ENCODE results near the gene FAM98B.

FAM98B gene

DNA sequence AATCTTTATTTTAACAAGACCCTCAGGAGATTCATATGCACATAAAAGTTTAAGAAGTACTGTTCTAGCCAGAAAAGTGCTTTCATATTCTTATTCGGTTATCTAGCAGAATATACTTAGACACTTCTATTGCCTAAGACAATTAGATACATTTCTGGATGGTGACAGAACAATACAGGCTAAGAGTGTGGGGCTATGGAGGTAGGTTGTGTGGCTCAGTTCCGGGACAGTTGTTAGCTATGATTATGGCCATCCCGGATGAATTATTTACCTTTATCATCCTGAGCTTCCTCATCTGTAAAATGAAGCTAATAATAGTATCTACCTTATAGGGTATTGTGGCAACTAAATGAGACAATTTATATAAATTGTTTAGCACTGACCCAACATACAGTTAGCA, 6.6 kb downstream of the FAM98B start:
- DNase-seq (ENCODE audit: low read depth in 2 of 2, low spot score in 1 of 2) = no peak

DNA sequence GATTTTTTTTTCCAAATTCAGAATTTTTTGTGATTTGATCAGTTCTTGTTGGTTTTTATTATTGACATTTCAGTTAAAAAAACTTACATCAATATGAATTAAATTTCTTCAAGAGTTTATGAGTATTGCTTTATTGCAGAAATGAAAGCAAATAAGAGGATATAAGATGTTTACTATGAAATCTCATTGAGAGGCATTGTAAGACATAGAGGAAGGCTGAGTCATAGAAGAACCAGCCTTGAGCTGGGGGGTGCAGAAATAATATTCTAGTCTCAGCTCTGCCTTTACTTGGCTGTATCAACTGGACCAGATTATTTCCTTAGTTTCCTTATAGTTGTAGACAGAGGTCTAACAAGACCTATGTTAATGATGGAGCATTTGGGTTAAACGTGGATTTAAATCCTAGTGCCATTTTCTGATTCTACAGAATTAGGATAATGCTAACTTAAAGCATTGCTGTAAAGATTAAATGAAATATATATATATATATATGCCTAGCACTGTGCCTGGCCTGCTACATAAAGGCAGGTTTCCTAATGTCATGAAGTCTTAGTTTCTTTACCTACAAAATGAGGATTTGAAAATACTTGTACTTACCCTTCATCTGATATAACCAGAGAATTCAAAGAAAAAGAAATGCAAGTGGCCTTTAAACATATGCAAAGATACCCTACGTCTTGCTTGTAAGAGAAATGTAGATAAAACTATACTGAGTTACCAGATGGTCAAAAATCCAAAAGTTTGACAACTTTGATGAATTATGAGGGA, 7.3 kb downstream of the FAM98B start:
- DNase-seq (ENCODE audit: low read depth in 2 of 2, low spot score in 1 of 2) = no peak

DNA sequence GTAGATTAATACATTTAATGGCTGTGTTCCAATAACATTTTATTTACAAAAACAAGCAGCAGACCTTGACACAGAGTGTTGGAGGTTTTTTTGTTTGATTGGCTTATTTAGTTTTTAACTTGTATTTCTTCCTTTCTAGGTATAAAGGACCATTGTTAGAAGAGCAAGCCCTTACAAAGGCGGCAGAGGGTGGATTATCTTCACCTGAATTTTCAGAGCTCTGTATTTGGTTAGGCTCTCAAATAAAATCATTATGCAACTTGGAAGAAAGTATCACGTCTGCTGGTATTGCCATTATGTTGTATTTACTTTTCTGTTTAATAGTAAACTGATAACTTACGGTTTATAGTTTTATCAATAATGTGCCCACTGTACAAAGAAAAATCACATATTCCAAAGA, 10.0 kb downstream of the FAM98B start:
- DNase-seq (ENCODE audit: low read depth in 2 of 2, low spot score in 1 of 2) = no peak

DNA sequence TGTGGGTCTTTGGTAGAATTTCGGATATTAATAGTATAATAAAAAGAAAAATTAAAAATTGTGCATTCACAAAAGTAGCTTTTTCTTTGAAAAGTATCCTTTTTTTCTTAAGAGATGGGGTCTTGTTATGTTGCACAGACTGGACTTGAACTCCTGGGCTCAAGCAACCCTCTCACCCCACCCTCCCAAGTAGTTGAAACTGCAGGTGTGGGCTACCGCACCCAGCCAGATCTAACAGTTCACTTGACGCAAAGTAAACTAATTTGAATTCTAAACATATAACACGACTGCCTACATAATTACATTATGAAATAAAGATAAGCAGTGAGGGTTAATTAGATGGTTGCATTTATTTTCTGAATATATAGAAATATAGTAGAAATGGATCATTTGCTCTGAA, 10.7 kb downstream of the FAM98B start:
- DNase-seq (ENCODE audit: low read depth in 2 of 2, low spot score in 1 of 2) = no peak

DNA sequence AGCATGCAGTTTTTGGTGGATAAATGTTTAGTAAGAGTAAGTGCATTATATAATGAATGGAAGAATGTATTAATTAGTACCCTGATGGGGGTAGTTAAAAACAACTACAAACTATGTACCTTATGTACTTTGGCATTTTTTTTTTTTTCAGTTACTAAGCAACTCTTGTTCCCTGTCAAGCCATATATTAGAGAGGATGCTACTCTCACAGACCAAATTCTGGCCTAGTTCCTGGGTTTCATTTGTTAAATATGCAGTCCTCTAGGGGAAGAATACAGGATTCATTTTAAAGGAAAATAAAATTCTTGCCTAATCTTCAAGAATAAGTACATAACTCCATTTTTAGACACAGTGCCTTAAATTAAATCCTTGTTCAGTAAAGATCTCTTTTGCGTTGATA, 16.9 kb downstream of the FAM98B start:
- DNase-seq (ENCODE audit: low read depth in 2 of 2, low spot score in 1 of 2) = no peak

DNA sequence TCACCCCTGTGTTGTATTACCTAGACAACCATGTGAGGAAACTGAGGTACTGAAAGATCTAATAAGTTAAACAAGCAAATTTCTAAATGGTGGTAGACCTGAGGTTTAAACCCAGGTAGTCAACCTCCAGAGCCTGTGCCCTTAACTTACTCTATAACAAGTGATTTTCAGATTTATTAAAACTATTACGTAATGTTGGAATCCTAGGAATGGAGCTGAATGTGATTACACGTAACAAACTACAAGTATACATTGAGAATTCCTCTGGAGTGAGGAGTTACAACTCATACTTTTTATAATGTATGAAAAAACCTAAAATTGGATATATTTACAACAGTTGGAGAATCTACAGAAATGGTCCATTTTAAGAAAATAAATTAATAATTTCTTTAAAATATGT, 18.0 kb downstream of the FAM98B start:
- no peak for DNase-seq (ENCODE audit: low read depth in 2 of 2, low spot score in 1 of 2)

DNA sequence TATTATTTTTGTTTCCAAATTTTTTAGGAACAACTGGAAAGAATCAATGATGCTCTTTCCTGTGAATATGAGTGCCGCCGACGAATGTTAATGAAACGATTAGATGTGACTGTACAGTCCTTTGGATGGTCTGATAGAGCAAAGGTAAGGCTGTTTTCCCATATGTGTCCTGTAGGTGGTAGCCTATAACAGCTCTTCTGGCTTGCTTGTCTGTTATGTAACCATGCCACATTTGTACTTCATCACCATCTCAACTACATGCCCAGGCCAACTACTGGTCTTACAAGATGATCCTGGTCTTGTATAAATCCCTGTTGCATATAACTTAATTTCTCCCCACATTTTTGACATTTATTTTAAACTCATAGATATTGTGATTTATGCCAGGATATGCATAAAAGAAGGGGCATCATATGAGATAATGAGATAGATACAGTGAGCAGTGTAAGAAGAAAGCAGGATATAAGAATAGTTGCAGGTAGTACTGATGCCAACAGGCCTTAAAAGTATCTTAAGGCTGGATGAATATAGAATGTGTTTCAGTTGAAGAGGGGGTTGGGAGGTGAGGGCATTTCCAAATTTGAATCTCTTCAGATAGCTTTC, 20.3 kb downstream of the FAM98B start:
- DNase-seq (ENCODE audit: low read depth in 2 of 2, low spot score in 1 of 2) = no peak

DNA sequence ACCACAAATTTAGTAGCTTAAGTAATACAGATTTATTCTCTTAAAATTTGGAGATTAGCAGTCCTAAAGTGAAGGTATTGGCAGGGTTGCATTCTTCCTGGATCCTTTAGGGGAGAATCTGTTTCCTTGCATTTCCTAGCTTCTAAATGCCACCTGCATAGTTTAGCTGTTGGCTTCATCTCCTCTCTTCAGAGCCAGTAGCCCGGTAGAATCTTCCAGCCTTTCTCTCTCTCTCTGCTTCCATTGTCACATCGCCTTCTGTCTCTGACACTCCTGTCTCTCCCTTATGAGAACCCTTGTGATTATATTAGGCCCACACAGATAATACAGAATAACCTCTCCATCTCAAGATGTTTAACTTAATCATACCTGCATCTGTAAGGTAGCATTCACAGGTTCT, 21.4 kb downstream of the FAM98B start:
- DNase-seq (ENCODE audit: low read depth in 2 of 2, low spot score in 1 of 2) = no peak

DNA sequence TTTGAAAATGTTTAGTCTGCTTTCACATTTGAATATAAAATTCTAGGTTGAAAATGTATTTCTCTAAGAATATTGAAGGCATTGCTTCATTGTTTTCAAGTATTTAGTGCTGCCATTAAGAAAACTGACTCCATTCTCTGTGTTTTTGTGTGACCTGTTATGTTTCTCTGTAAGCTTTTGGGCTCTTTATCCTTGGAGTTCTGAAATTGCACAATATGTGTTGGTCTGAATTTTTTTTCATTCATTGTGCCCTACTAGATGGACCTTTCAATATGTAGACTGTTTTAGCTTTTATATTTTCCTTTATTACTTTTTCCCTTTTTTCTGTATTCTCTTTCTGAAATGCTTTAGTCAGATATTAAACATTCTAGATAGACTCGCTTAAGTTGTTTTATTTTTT, 22.2 kb downstream of the FAM98B start:
- DNase-seq (ENCODE audit: low read depth in 2 of 2, low spot score in 1 of 2) = no peak

DNA sequence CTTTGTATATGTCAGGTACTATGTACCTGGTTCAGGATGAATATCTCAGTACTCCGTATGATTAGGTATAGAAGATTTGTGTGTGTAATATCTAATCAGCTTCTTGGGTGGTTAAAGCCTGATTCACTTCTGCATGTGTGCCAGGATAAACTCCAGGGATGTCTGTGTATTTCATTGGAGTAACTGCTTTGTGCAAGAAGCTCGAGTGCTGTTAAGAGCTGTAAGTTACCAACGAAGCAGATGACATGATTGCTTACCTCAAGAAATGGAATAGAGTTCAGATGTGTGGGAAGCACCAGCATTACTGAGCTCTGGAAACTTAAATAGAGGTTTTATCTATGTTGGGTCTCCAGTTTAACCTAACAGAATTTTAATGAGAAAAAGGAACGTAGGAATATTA, 23.7 kb downstream of the FAM98B start:
- no peak for DNase-seq (ENCODE audit: low read depth in 2 of 2, low spot score in 1 of 2)

DNA sequence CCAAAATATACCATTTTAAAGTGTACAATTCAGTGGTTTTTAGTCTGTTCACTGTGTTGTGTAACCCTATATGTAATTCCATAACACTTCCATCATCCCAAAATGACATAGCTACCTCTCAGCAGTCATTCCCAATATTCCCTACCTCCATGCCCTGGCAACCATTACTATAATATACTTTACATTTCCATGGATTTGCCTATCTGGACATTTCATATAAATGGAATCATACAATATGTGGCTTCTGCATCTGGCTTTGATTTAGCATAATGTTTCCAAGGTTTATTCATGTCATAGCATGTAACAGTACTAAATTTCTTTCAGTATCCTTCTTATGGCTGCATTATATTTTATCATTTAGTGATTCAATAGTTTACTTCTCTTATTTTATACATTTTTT, 25.3 kb downstream of the FAM98B start:
- DNase-seq (ENCODE audit: low read depth in 2 of 2, low spot score in 1 of 2) = no peak

DNA sequence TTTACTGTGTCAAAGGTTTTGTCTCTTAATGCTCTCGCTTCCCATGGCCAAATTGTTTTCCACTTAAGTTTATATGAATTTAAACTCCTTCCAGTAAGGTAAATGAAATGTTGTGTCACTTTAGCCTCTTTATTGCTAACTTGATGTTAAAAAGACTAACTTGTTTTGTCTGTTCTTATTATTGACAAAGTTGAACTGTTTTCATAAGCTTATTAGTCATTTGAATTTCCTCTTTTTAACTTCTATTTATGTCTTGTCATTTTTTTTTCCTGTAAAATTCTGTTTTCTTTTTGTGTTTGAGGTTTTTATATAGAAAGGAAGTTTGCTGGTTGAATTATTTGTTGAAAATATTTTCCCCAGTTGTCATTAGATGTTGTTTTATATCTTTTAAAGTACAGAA, 25.8 kb downstream of the FAM98B start:
- DNase-seq (ENCODE audit: low read depth in 2 of 2, low spot score in 1 of 2) = no peak

DNA sequence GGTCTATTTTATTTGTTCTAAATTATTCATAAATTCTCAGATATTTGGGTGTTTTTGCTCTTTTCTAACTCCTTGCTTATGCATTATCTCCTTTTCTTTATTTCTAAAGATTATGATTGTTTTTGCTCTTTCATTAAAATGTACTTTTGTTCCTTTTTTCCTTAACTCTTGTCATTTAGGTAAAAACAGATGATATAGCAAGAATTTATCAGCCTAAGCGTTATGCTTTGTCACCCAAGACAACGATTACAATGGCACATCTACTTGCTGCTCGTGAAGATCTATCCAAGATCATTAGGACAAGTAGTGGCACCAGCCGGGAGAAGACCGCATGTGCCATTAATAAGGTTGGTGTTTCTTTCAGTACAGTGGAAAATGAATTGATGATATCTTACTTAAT, 27.2 kb downstream of the FAM98B start:
- no peak for DNase-seq (ENCODE audit: low read depth in 2 of 2, low spot score in 1 of 2)

DNA sequence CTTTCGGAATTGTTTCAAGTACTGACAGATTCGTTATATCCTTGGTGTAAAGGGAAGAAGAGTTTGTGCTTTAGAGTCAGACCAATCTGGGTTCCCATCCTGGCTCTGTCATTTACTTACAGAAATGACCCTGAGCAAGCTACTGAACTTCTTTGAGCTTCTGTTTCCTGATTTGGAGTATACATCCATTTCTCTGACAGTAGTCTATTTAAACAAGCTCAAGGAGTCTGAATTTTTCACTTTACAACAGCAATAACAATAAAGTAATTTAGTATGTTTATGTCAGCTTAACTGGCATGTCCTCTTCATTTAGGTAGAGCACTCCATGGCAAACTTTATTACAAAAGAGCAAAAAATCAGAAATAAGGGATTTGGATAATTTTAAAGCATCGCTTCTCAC, 27.8 kb downstream of the FAM98B start:
- DNase-seq (ENCODE audit: low read depth in 2 of 2, low spot score in 1 of 2) = no peak

DNA sequence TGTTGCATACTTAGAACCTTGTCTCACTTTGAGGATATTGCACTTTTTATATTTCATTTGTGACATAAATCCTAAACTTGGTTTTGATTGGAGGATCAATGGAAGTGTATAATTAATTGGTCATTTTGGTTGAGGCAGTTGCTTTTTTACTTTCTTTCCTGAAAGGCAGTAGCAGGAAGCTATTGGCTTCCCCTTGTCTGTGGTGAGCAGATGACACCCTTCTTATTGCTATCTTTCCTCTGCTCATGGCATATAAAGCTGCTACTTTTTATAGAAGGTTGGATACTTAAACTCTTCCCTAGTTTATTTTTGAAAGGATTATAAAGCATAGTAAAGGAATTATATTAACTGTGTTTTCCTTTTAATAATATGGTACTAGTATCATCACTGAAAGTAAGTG, 28.6 kb downstream of the FAM98B start:
- DNase-seq (ENCODE audit: low read depth in 2 of 2, low spot score in 1 of 2) = no peak

DNA sequence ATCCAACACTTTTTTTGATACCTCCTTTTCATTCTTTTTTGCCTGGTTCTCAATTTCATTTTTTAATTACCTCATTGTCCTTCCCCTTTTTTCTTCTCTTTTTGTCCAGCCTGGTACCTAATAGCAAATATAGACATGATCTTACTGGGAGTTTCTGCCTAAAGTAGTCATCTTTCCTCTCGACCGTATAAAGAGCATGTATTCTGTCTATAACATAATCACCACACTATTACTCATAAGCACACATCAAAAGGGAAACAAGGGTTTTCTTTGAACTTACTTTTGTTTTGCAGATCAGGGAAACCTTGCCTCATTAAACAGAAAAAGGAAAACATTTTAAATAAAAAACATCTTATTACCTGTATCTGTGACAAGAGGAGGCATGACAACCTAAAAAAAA, 33.0 kb downstream of the FAM98B start:
- DNase-seq (ENCODE audit: low read depth in 2 of 2, low spot score in 1 of 2) = no peak

DNA sequence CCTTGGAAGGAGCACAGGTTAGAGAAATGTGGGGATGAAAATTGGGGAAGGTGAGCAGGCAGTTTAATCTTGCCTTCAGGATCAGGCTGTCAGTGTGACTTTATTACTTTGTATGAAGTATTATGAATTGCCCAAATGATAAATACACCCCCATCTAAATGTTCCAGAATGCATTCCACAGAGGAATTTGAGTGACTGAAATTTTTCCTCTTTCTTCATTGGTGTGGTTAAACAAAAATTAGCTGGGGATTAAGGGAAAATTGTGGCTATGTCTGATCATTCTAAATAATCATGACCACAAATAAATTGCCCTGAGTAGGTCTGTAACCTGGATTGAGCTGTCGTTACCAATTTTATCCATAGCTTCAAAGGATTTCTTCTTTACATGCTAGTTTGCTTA, 33.5 kb downstream of the FAM98B start:
- DNase-seq (ENCODE audit: low read depth in 2 of 2, low spot score in 1 of 2) = no peak

DNA sequence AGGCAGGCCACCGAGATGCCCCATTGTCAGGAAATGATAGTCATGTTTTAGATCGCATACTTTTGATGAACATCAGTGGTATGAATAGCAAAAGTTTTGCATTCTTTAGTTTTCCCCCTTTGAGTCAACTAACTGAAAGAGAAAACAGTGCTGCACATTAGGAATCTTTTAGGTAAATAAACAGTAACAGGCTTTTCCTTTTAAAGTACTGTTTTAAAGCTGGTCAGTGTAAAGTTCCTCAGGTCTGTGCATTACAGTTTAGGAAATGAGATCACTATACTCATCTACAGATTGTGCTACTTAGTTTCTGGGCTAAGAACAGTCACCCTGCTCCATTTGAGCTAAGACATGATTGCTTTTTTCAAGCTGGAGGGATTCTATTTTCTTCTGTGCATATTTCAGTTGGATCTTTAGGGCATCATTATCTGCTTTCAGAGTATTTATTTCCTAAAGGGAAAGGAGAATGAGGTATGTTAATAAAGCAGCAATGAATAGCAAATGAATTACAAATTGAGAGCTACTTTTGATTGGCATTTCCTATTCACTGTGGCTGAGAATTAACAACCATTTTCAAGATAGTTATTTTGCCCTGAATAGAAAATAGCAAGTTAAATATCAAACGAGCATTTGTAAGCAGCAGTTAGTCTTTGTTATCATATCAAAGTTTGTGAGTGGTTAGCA, 36.5 kb downstream of the FAM98B start:
- DNase-seq (ENCODE audit: low read depth in 2 of 2, low spot score in 1 of 2) = no peak

DNA sequence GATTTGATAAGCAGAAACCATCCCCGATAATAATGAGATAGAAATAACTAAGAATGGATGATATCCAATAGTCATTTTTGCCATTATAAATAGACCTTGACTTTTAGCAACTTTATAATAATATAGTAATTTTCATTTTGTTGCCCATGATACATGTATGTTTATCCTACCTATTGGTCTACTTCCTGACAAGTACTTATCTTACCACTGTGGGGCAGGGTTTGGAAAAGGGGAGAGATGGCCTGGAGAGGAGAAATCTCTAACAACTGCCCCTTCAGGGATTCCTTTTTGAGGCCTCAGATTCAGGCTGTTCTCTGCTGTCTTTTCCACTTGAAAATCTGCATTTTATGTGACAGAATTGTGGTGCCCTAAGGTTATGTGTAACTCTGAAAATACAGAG, 42.2 kb downstream of the FAM98B start:
- no peak for DNase-seq (ENCODE audit: low read depth in 2 of 2, low spot score in 1 of 2)

DNA sequence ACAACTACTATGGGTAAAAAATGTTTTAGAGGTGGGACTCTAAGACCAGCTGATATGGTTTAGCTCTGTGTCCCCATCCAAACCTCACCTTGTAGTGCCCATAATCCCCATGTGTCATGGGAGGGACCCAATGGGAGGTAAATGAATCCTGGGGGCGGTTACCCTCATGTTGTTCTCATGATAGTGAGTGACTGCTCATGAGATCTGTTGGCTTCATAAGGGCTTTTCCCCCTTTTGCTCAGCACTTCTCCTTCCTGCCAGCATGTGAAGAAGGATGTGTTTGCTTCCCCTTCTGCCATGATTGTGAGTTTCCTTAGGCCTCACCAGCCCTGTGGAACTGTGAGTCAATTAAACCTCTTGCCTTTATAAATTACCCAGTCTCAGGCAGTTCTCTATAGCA, 45.7 kb downstream of the FAM98B start:
- no peak for DNase-seq (ENCODE audit: low read depth in 2 of 2, low spot score in 1 of 2)

DNA sequence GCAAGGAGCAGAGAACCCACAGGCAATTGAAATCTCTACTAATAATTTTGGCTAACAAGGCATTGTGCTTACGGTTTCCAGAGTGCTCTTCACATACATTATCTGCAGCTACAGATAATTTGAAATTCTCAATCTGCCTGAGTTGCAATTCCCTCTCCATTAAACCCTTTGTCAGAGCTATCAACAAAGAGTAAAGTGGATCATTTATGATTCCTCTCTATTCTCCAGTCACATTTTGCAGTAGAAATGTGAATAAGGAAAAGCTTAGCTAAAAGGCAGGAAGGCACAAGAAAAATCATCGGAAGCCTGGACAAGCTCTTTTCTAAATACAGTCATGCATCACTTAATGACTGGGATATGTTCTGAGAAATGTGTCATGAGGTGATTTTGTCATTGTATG, 49.6 kb downstream of the FAM98B start:
- DNase-seq (ENCODE audit: low read depth in 2 of 2, low spot score in 1 of 2) = no peak

DNA sequence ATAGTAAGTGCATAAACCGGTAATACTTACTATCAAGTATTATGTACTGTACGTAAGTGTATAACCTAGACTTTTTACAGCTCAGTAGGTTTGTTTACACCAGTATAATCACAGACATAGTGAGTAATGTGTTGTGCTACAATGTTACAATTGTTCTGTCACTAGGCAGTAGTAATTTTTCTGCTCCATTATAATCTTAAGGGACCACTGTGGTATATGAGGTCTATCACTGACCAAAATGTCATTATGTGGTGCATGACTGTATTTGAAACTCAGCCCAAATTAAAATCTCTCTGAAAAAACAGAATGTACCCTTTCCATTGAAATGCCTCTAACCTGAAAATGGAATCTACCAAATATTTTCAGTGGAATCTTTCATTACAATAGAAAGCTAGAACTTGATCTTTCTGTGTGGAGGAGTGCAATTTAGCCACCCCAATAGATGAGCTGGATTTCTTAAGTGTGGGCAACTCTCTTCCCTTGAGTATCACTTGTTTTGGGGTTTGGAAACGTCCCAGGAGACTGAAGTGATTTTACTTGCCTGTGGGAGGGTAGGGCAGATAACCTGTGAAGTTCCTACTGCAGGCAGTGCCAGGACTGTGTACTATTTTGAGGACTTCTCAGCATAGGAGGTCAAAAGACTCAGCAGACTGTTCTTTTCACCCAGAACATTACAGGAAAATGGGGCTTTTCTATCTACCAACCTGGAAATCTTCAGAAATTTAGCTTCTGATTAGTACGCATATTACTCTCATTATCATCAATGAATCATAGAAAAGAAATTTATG, 50.9 kb downstream of the FAM98B start:
- no peak for DNase-seq (ENCODE audit: low read depth in 2 of 2, low spot score in 1 of 2)

All from stimulated activated CD8-positive, alpha-beta memory T cell treated with anti-CD3 and anti-CD28 coated beads, Interleukin-4, amount 100 ng/mL, for 1 hour (primary cell).